HG03565 (cell line): ENCODE measurements around the gene ADCY10.

Source experiments
- ATAC-seq: cut with Tn5 transposase; IDR thresholded peaks from one replicate; pipeline ENCODE4 v1.9.1; 2021; ENCODE audit warnings: mild to moderate bottlenecking, moderate library complexity; ENCODE audit not compliant: unreplicated experiment

The ADCY10 gene

GRCh38 chr1:167784876-167785550, 128.9 kb downstream of the ADCY10 start:
- ATAC-seq = no peak

- no peak for ATAC-seq
These were observed 131.0 kb downstream of the ADCY10 start for GRCh38 chr1:167782946-167783345.

GRCh38 chr1:167781558-167781957, 132.4 kb downstream of the ADCY10 start:
- no peak for ATAC-seq

GRCh38 chr1:167777269-167777650, 136.7 kb downstream of the ADCY10 start:
- no peak for ATAC-seq

GRCh38 chr1:167776616-167777268, 137.2 kb downstream of the ADCY10 start:
- no peak for ATAC-seq

- ATAC-seq = no peak
These were observed 137.8 kb downstream of the ADCY10 start for GRCh38 chr1:167776151-167776550.

- ATAC-seq = no peak
These were observed 138.8 kb downstream of the ADCY10 start for GRCh38 chr1:167775178-167775577.

- ATAC-seq = no peak
These were observed 139.2 kb downstream of the ADCY10 start for GRCh38 chr1:167774710-167775109.

GRCh38 chr1:167773516-167773915, 140.4 kb downstream of the ADCY10 start:
- no peak for ATAC-seq

- no peak for ATAC-seq
These were observed 141.5 kb downstream of the ADCY10 start for GRCh38 chr1:167772436-167772835.

- no peak for ATAC-seq
These were observed 143.8 kb downstream of the ADCY10 start for GRCh38 chr1:167770127-167770526.

- ATAC-seq = no peak
These were observed 146.2 kb downstream of the ADCY10 start for GRCh38 chr1:167767761-167768160.

- no peak for ATAC-seq
These were observed 147.4 kb downstream of the ADCY10 start for GRCh38 chr1:167766538-167766937.

- ATAC-seq = no peak
These were observed 148.4 kb downstream of the ADCY10 start for GRCh38 chr1:167765496-167765895.

GRCh38 chr1:167764458-167765330, 149.2 kb downstream of the ADCY10 start:
- ATAC-seq = no peak

- no peak for ATAC-seq
These were observed 150.3 kb downstream of the ADCY10 start for GRCh38 chr1:167763525-167764220.

GRCh38 chr1:167762061-167762746, 151.7 kb downstream of the ADCY10 start:
- ATAC-seq = no peak

GRCh38 chr1:167761400-167761799, 152.5 kb downstream of the ADCY10 start:
- ATAC-seq = no peak
